Islet precursor cell (in vitro differentiated cells): ENCODE results near the gene OXER1.

ENCODE experiments used
- DNase-seq: peaks from one replicate; pipeline ENCODE4 v3.0.0-alpha.2; 2018

OXER1 gene, protein sequence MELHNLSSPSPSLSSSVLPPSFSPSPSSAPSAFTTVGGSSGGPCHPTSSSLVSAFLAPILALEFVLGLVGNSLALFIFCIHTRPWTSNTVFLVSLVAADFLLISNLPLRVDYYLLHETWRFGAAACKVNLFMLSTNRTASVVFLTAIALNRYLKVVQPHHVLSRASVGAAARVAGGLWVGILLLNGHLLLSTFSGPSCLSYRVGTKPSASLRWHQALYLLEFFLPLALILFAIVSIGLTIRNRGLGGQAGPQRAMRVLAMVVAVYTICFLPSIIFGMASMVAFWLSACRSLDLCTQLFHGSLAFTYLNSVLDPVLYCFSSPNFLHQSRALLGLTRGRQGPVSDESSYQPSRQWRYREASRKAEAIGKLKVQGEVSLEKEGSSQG

DNA sequence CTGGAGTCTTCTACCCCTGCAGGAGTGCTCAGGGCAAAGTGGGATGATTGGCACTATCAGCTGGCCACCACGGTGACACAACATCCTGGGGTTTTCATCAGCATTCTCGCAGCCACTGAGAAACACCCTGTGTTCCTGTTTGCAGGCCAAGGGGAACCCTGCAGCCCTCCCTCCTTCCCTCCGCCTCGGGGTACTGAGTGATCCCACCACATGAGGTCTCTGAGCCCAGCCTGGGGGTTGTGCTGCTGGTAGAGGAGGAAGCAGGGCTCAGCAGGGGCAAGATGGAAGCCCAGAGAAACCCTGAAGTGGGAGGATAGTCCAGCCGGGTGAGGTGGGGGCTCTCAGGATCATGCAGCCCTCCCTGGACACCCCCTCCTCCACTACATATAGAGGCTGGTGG, at the start of gene OXER1:
Gene OXER1 (minus strand): TSS at position 40 of the 400 bp plus-strand sequence. CDS start 73 bp downstream, outside the sequence.
- peak; percentile 43 for DNase-seq

DNA sequence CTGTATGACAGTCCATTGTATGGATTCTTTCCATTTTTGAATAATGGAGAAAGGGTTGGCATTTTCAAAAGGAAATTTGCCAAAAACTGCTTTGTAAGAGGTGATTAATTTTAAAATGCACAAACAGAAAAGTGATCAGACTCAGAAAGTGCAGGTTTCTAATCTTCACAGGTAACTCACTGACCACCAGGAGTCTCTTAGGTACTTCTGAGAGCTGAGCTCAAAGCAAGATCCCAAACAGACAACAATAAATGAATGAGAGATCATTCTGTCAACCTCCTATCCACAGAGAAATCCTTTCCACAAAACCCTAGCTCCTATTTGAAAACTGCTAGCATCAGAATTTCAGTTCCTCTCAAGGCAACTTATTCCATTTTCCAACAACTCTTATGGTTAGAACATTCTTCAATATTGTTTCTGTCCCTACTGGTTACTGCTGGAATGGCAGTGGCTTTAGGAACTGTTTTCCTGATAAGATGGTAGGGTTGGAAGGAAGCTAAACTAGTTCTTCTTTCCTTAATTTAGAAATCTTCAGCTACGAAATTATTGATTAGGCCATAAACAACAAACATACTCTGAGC, 49.1 kb upstream of the OXER1 start:
- no peak for DNase-seq

DNA sequence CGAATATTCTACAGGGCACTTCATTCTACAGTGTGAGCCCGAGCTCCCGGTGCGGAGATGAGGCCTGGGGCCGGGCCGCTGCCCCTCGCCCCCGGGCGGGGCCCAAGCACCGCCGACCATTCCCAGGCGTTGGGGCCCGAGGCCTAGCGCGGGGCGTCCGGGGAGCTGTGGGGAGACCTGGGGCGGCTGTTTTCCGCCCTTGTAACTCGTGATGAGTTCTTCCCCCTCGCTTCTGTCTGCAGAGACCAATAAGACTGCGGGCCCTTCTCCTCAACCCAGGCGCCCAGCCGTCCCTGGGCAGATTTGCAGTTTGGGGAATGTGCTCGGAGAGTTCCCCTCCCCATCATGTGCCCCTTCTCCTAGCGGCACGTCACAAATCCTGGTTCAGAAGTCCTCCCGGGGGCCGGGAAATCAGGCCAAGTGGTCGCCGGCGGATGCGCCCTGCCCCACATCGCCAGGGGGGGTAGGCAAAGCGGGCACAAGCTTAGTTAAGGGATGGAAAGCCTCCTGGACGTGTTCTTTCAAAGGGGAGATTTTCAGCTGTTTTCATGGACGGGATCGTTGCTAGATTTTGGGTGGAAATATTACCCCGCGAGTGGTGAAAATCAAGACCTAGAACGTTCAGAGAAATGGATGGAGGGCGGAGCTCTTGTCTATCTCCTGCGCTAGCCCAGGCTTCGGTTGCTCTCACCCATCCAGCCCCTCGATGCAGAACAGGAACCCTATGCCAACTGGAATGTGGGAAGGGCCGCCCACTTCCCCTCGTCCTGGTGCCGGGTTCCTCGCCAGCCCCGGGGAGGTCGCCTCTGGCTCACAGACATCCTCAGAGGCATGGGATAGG, 47.3 kb upstream of the OXER1 start:
- DNase-seq, result peak; percentile 87

DNA sequence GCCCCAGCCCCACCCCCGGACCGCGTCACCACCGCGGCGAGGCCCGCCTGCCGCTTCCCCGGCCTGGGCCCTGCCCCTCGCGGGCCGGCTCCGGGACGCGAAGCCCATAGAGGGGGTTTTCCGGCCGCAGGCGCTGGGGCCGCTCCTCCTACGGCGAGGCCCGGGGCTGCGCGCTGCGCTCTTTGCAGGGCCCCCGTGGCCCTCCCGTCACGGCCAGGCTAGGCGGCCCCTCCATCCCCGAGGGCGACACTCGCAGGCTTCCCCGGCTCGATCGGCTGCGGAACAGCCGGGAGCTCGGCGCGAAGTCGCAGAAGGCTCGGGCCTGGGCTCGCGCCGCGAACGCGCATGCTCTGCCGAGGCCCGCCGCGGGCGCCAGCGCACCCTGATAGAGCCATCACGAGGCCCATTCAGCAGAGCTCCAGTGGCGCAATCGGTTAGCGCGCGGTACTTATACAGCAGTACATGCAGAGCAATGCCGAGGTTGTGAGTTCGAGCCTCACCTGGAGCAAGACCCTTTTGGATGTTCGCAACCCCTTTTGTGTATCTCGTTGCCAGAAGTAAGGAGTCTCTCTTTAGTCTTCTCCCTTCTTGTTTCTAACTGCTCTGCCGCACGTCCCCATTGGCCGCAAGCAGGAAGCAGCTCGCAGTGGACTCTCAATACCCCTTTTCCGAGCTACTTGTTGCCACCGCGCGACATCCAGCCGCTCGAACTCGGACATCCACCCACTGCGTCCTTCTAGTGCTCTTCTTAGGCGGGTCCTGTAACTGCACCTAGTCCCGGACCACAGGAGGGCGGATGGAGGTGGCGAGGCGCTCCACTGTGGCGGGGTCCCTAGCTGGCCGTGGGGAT, 46.4 kb upstream of the OXER1 start:
- DNase-seq, result peak; percentile 97

DNA sequence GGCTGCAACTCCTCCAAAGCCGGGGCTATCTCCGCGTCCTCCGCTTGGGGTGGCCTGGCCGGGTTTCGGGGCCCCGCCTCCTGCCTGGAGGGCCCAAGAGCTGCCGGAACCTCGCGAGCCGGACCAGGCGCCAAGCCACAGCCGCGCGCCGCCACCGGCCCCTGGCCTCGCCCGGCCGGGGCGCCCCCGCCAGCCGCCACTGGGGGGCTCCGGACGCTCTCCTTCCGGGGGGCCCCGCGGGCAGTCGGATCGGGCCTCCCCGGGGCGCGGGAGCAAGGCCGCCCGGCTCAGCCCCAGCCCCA, 45.8 kb upstream of the OXER1 start:
- DNase-seq, result no peak

DNA sequence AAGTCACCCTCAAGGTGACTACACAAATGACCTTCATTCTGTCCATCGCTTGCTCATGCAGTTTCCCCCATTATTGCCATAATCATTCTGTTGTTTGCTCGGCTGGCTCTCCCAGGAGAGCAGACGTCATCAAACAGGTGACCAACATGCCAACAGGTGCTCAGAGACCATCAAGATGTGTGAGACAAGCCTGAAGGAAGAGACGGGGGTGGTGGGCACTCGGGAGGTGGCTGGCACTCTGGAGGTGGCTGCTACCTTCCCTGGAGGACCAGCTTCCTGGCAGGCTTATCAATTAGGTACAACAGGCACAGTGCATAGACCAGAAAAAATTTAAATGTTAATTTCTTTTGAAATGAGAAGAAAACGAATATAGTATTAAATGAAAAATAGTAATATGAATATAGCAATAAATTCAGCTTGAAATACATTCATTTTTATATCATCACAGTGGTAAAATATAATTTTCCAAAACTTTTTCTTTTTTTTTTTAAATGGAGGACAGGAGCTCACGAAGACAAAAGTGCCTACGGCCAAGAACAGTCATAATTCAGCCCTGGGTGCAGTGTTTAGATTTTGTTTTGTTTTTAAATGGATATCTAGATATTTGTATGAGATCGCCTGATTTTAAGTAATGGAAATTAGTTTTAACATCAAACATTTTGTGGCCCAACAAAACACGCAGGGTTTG, 45.3 kb upstream of the OXER1 start:
- no peak for DNase-seq

DNA sequence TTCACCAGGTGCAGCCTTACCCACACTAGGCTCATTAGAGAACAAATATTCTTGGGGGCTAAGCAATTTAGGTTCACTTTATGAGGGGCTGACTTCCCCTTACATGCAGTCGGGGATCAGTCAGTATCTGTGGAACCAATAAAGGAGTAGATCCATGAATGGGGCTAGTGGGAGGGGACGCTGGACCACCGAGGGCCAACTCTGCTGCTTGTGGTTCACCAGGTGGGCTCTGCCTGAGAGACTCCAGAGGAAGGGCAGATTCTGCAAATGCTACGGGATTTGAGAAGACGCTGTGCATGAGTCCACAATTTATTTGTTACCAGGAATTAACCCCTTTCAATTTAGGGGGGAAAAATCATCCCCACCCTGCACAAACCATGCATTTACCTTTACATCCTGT, 44.4 kb upstream of the OXER1 start:
- DNase-seq, result no peak

DNA sequence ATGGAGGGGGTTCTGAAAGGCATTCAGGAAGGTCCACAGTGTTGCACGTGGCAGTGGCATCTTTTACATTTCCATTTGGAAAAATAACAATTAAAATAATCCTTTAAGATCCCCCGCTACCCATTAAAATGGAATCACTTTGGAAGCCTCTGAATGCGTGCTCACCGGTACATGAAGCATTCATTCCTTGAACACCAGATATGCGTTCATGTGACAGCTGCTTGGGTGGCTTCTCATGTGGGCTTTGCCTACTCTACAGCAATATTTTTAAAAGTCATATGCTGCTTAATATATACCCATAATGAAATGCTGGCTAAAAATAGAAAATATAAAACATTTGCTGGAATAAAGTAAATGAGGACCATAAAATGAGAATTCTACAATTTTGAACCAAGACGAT, 42.9 kb upstream of the OXER1 start:
- no peak for DNase-seq

DNA sequence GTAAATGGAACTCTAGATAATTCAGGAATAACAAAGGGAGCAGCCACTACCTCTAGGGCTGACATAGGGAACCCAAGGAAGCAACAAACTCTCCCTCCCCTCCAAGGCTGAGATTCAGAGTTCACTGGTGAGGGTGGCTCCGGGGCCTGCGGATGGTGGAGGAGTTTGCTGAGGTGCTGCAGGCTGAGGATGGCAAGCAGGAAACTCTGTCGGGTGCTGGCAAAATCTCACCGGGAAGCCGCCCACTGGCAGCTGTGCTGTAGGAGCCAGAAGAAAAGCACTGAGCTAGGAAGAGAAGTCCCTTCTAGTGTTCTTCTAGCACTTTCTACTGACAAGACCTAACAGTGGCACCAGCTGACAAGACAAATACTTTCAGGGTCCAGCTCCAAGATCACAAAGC, 41.0 kb upstream of the OXER1 start:
- no peak for DNase-seq

DNA sequence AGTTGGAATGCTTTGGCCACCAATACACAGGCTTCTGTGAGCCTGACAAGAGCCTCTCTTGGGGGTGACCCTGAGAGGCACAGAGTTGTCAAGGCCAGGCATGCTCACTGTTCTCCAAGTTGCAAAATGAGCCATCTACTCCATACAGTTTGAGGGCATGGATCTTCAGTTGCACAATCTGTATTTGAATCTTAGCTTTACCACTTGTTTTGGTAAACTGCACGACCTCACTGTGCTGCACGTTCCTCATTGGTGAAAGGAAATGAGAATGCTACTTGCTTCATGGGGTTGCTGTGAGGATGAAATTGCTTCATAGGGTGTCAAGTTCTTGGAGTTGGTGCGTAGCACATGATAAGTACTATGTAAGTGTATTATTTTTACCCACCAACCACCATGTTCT, 40.4 kb upstream of the OXER1 start:
- DNase-seq, result no peak

DNA sequence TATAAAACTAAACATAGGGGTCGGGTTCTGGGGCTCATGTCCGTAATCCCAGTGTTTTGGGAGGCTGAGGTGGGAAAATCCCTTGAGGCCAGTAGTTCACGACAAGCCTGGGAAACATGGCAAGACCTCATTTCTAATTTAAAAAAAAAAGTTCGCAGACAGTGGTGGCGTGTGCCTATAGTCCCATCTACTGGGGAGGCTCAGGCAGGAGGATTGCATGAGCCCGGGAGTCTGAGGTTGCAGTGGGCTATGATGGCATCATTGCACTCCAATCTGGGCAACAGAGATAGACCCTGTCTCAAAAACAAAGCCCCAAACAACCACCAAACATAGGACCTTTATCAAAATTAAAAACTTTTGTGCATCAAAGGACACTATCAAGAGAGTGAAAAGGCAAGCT, 38.2 kb upstream of the OXER1 start:
- no peak for DNase-seq

DNA sequence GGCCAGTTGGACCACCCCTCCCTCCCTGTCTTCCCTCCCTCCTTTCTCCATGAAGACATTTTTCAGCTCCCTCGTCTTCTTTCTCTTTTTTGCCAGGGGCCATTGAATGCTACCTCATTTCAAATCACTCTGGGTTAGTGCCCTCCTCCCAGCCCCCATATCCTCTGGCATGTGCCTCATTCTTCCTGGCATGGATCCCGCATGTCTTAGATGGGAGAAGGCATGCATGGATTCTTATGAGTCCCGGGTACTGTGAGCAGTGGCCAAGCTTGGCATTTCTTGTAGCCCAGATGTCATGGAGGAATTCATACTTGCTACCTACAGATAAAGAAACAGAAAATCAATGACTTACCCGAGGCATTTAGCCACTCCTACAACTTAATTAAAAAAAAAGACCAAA, 37.4 kb upstream of the OXER1 start:
- no peak for DNase-seq

DNA sequence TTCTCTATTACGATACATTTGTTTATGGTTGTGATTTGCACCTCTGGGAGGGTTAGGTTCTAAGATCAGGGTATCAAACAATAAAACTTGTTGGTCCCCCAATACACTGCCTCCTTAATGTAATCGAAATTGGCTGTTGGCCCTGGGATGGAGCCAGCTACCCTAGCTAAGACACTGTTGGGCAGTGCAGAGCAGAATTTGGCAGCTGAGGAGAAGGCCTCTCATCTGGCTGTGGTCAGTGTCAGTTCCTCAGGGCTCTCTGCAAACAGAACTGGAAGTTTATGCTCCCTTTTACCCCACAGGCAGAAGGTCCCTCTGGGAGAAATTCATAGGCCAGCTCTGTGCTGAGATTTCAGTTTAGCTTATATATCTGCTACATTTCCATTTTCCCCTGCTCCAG, 37.0 kb upstream of the OXER1 start:
- no peak for DNase-seq

DNA sequence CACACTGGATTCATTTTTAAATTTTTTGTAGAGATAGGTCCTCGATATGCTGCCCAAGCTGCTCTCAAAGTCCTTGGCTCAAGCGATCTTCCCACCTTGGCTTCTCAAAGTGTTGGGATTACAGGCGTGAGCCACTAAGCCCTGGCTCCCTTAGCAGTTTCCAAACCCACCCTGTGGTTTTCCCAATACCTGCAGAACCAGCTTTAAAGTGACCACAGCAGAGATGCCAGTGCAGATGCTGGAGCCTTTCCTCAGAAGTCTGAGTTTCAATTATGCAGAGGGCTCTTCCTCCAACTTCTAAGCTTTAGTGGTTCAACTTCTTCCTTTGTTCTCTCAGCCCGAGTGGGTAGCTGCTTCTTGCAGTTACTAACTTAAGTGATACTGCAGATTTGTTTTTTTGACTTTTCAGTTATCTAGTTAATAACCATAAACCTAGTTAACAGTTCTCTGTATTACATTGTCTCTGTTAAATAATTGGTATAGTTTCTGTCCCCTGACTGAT, 36.6 kb upstream of the OXER1 start:
- peak; percentile 70 for DNase-seq

DNA sequence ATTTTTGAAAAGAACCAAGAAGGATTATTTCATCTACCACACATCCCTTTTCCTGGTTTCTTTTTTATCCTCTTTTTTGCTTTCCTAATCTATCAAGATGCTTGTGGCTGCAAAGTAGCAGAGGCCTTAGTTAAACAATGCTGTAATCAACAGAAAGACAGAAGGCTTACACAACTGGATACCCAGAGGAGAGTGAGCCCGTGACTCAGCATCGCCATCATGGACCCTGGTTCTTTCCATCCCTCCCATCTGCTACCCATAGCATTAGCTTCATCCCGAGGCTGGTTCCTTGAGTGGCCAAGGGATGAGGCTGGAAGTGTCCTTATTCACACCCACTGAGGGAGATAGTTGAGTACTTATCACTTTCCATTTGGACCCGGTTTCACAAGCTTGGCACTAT, 35.9 kb upstream of the OXER1 start:
- DNase-seq, result no peak

DNA sequence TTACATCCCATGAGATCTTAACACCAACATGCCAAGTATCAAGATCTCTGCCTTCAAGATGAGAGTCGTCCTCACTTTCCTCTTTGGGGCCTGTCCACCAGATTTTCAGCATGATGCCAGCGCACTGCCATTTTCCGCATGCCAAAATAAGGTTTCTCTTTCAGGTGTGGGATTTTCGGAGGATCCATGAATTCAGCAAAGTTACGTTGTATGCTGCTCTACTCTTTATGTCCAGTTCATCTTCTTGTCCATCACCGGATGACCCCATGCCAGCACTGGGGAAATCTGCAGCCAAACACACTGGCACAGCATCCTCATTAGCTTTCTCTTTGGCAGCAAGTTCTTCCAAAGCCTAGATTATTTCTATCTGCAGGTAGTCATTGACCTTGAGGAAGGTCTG, 33.3 kb upstream of the OXER1 start:
- no peak for DNase-seq

DNA sequence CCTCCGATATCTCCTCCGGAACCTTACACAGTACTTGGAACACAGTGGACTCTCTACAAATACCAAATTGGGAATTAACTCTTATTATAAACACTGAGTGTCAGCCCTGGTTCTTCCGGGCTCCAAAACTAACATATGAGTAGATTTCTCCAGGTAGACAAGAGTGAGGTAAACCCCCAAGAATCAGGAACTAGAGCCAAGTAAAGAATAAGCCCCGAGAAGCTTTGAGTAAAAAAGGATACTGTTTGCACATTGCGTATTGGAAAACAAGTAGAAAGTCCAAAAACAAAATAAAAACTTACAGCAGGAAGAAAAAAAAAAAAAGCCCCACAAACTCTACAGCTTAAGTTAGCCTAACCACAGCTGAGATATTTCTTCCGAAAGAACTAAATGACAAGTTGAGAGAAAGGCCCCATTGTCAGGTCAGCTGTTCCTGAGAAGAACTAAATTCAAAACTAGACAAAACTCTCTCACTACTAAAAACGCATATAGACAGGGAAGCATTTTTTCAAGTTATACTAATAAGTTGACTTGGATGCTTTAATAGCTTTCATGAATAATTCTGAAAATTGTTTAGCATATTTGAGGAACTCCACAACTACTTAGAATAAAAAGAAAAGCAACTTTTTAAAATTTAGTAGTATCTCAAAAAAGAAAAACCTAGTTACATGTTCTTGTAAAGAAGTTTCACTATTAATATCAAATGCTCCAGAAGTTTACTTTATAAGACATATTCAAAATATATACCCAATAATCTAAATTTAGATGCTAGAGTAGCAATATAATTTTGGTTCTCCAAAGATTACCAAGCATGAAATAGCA, 32.7 kb upstream of the OXER1 start:
- no peak for DNase-seq

DNA sequence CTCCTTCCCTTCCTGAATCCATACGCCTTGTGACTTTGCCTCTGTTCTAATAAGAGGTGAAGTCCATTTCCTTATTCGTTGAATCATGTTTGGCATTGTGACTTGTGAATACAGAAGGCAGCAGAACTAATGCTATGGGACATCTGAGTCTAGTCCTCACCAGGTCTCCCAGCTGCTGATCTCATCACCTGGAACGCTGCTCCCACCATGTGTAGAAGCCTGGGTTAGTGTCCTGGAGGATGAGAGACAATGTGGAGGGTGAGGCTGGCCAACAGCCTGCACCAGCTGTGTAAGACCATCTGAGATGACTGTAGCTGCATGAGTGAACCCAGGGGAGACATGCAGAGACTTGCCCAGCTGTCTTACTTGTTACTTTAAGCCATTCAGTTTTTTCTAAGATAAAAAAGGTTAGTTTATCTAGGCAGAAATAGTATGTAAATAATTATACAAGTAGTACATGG, 31.9 kb upstream of the OXER1 start:
- DNase-seq, result no peak

DNA sequence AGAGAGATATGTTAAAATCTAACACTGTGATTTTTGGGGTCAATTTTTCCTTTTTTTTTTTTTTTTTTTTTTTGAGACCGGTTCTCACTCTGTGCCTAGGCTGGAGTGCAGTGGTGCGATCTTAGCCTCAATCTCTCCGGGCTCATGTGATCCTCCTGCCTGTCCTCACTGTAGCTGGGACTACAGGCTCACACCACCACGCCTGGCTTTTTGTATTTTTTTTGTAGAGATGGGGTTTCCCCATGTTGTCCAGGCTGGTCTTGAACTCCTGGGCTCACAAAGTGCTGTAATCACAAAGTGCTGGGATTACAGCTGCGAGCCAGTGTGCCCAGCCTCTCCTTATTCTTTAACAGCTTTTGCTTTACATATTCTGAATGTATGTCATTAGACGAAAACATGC, 31.3 kb upstream of the OXER1 start:
- no peak for DNase-seq

DNA sequence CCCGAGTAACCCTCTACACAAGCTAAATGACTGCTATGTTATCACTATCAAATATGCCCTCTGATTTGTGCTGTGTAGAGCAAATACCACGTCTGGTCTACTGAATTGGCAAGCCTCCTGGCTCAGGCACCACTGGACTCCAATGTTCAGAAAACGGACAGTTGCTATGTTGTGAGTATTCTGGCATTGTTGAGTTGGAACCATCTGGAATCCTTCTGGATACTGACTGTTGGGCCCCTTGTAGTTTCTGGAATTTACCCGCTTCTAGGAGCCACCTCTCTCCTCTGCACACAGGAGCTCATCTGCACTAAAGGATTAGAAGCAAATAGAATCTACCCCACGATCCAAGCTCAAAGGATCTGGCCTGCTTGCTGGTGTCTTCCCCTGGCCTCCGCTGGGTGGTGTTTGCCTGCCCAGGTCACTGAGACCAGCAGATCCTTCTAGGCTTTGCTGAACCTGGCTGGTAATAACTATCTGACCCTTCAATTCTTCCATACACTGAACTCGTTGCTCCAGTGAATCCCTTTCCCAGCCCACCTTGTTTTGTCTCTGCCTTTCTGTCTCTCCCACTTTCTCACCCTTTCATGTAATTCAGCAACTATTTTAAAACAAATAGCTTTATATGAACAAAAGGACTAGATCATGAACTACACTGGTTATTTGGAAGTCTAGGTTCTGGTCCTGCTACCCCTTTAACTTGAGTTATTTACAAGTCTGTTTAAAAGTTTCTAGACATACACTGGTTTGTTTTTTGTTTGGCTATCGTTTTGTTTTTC, 30.5 kb upstream of the OXER1 start:
- peak; percentile 87 for DNase-seq
